Activated CD4-positive, alpha-beta T cell treated with anti-CD3 and anti-CD28 coated beads for 1 hour (primary cell): ENCODE measurements around the gene SOCS6.
"Not testable (repeated sequence)": the region's sequence is repeated elsewhere in the genome, so short reads cannot be mapped to it uniquely, and the experiment has no call there.

Experiments used
- DNase-seq: peaks from one replicate; pipeline ENCODE4 v3.0.0-alpha.2; 2020

SOCS6 gene

DNA sequence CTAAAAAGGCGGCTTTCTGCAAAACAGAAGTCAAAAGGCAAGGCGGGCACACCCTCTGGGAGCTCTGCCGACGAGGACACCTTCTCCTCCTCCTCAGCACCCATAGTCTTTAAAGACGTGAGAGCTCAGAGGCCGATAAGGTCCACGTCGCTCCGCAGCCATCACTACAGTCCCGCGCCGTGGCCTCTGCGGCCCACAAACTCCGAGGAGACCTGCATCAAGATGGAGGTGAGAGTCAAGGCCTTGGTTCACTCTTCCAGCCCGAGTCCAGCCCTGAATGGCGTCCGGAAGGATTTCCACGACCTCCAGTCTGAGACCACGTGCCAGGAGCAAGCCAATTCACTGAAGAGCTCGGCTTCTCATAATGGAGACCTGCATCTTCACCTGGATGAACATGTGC, 36.1 kb downstream of the SOCS6 start:
- DNase-seq, result no peak

DNA sequence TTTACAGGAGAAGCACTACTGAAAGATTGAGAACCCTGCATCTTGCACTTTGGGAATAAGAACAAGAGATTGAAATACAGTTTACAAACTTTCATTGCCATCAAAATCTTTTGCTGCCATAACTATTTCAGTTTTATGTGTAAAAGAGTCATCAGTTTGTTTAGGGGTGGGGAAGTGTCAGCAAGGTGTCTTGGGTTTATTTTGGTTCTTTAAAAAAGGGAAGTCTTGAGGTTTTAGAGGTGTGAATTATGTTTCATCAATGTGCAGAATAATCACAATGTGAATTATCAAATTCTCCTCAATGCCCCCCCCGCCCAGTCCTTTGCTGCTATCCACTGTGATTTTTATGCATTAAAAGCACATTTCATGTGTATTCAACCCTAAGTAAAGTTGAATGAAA, 37.4 kb downstream of the SOCS6 start:
- no peak for DNase-seq

DNA sequence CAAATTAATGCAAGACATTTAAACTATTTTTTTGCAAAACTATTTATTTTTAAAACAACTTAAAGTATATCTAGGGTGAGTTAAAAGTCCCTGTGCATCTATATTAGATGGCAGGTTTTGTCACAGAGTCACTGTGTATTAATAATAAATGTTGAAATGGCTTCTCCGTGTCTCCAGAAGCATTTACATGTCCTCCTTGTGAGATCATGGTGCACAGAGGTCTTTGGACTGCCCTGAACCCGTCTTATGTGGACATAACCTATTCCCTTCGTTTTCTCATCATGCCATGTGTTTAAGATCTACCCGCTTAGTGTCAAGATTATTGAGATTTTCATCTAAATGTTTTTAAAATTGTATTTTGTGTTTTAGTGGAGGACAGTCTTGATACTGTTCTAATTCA, 39.3 kb downstream of the SOCS6 start:
- DNase-seq, result no peak

DNA sequence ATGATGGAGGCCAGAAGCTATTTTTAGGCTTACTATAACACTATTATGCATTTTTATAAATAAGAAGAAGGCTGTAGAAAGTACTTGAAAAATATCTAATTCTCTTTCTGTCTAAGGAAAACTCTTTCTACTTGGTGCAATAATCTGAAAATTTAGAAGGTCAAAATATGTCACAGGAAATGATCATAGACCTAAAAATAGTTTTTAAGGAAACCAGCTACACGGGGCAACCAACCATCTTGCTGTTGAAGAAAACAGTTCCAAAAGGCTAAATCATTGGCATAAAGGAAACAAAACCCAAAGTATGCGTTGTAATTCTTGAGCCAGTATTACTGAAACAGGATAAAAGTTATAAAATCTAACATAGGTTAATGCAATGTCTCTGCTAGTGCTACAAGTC, 40.2 kb downstream of the SOCS6 start:
- no peak for DNase-seq

DNA sequence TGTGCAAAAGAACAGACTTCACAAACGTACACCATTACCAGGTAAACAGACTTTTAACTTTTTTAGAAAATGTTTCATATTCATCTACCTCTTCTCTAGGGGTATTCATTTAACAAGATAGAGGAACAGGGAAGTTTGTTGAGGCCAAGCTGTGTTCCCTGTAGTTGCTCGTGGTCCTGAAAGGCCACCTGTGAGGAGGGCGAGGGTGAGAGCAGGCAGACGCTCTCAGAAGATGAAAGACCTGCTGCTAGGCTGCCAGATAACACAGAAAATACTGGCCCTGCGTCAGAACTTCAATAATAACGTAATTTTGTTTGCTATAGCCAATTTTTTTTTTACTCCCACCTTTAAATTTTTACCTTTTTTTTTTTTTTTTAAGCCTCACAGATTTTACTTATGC, 42.0 kb downstream of the SOCS6 start:
- DNase-seq, result no peak

DNA sequence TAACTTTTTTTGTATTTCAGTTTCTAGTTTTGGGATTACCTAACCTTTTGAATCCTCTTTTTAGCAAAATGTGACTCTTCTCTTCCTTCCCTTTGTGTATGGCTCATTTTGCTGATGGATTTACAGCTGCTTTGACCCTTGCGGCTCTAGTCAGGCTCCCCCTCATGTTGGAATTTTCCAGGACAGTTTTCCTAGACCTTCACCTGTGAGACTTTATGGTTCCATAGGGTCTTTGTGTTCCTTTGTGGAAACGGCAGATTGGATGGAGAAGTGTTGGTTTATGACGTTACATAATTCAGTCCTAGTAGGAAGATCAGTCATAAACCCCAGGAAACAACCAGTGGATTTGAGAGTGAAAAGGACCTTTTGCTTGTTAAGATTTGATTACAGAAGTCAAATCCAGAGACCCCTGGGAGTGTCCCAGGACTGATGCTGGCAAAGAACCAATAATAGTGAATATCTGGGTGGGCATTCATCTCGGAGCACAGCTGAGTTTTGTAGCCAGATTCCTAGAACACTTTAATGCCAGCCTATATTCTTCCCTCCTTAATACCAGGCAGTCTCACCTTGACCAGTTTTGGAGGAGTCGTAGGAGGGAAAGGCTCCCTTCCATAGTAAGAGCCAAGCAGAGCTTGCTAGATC, 42.7 kb downstream of the SOCS6 start:
- DNase-seq, result no peak

DNA sequence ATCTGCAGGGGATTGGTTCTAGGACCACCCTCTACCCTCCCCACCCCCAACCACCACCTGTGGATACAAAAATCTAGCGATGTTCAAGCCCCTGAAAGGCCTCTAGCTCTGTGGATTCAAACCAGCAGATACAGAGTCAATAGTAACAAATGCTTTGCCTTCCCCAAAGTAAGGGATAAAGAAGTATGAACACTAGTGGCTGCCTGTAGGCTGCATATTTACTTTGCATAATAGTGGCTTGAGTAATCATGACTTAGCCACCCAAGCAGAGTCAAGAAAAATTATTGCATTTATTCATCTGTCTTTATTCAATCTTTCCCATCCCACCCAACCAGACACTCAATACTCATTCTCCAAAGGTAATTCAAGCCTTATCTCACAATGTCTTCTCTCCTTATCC, 43.8 kb downstream of the SOCS6 start:
- DNase-seq, result no peak

DNA sequence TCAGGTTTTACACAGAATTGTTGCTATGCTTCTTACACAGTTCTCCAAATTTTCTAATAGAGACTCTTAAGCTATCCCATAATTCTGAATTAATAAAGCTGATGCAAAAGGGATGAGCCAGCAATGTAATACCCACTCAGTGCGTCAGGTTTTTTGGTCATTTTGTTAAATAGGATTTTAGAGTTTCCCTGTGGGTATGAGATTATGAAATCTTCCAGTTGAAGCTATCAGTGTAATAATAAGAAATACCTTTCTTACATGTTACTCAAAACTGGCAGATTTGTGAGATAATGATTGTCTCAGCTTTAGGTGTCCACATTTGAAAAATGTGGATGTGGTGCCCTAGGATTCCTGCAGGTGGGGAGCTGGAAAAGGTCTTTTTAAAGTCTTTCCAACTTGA, 44.5 kb downstream of the SOCS6 start:
- DNase-seq, result no peak

DNA sequence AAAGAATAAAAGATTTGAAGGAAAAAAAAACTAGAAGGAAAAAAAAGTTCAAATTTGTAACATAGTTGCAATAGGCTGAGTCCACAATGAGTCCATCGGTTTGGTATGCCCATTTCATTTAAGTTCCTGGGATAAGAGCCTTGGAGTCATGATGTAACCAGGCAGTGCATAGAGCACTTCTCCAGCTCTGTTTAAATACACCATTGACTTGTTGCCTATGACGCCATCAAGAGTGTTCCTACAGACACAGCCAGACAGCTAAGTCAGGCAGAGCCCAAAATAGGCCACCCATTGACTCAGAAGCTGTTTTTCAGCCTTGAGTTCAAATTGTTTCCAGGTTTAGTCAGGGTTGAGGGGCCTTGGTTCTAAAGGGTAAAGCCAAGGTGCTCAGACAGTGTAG, 44.9 kb downstream of the SOCS6 start:
- DNase-seq, result no peak

DNA sequence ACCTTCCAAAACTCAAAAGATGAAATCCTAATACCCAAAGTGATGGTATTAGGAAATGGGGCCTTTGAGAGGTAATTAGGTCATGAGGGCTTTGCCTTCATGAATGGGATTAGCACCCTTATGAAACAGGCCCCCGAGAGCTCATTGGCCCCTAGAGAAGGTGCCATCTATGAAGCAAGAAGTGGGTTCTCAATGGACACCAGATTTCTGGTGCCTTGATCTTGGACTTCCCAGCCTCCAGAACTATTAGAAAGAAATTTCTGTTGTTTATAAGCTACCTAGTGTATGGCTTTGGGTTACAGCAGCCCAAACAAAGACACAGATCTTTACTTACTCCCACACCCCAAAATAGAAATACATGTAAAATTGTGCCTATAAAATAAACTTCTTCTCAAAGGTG, 45.4 kb downstream of the SOCS6 start:
- no peak for DNase-seq

DNA sequence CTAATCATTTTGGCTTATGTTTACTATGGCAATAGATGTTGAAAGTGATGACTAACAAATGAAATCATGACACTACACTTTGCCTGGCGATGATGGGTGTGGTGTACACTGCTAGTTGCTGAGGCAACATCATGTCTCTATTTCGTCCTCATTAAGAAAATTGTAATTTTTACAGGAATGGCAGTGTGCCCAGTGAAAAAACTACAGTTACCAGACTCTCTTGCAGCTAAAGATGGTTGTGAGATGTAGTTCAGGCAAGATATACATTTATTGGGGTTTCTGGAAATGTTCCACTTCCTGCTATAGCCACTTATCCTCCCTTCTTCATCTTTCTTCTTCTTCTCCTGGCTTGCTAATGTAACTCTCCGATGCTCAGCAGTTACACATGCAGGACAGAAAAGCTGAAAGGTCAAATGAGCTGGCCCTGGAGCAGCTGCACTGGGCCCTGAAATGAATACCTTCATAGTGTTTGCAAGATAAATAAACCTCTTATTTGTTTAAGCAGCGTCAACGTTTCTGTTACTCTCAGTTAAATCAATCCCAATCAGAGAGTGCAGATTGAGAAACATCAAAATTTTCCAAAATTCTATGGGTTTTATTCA, 46.0 kb downstream of the SOCS6 start:
- no peak for DNase-seq

DNA sequence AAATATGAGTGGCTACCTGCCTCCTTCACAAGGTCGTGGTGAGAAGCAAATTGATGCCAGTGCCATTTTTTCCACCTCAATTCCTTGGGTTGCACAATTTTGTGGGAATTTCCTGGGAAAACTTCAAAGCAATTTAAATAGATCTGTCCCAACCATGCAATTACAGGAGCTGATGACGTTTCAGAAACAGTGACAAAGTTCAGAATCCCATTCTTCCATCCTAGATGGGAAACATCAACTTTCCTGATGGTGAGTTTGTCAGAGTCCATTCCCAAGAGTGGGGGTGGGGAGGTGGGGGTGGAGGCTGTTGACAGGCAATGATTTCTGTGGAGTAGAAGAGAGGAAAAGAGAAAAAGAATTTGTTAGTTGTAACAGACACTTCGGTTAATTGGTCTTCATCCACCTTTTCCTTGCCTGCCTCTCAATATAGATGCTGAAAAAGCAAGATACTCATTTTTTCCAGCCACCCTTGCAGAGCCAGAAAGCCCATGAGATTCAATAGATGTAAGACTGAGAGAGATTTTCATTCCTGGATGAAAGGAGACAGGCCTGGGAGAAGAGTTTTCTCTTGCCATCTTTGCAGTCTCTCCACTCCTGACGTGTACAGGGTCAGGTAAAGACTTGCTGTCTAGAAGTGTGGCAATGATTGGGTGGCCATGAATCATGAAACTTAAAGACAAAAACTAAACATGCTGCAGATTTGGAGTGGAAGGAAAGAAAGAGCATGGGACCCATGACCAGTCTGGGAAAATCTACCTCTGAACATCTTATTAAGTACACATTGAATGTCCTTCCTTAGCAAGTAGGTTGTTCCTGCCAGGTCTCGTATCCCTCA, 47.3 kb downstream of the SOCS6 start:
- no peak for DNase-seq

DNA sequence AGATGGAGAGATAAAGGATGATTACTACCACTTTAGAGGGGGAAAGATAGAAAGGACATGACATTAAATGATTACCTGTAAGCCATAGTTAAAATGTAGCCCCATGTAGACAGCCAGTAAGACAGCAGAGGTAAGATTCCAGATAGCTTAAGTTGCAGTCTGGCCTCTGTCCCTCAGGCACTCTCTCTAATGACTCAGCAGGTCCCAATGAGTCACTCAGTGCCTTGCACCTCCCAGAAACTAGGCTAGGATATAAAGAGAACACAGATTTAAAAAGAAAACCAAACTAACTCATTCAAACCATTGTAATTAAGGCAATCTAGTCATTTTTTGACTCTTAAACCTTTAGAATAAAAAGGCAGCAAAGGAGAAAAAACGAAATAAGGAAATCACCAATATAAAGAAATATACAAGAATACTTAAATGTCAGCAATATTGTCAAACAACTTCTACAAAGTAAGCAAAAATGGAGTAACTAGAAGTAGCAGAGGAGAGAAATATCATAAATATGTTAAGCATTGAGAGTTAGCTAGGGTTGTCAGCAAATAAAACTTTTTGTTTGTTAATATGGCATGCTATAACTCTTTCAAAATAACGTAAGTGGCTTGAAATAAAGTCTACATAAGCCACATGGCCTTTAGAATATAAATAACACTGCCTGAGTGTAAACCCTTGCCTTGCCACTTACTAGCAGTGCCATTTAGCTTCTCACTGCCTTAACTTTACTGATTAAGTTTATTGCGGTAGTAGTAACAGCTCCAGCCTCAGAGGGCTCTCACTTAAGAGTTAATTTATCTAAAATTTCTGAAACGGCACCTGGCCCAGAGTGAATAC, 48.5 kb downstream of the SOCS6 start:
- DNase-seq, result no peak

DNA sequence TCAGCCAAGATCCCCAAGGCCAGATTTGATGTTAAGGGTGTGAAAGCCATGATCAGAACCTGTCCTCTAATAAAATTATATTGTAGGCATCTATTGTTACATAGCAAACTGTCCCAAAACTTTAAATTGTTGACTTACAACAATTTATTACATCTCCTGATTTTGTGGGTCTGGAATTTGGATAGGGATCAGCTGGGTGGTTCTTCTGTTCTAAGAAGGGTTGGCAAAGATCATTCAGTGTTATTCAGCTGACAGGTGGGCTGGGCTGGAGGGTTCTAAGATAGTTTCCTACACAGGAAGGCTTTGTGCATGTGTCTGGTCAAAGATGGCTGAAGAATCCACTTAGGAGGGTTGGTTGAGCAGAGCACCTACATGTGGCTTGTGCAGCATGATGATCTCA, 50.0 kb downstream of the SOCS6 start:
- DNase-seq, result no peak

DNA sequence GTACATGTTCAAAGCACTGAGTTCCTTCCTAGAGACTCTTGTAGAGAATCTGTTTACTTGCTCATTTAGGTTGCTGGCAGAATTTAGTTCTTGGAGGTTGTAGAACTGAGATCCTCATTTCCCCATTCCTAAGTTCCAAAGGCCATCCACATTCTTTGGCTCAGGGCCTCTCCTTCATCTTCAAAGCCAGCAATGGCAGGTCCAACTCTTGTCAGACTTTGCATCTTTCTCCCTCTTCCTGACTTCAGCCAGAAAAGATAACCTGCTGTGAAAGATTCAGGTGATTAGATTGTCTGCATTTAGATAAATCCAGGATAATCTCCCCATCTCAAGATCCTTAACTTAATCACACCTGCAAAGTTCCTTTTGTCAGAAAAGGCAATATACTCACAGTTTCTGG, 51.1 kb downstream of the SOCS6 start:
- DNase-seq, result no peak

DNA sequence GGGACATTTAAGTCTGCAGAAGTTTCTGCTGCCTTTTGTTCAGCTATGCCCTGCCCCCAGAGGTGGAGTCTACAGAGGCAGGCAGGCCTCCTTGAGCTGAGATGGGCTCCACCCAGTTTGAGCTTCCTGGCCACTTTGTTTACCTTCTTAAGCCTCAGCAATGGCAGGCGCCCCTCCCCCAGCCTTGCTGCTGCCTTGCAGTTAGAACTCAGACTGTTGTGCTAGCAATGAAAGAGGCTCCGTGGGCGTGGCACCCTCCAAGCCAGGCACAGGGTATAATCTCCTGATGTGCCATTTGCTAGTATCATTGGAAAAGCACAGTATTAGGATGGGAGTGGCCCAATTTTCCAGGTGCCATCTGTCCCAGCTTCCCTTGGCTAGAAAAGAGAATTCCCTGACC, 59.6 kb downstream of the SOCS6 start:
- DNase-seq, result not testable (repeated sequence)

DNA sequence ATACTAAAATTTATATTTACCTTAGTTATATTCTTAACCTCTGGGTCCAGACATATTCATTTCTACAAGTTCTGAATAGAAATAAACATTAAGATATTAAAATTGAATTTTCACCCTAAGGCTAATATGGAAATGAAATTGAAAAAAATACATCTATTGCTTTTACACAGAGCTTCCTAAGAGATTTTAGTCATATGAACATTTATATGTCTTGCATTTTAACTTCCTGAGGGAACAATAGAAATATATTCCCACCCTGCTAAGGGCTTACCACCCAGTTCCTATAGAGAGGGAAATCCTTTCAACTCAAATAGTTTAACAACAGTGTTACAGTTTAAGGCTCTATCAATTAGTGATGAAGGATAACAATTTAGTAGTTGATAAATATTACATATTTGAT, 60.5 kb downstream of the SOCS6 start:
- DNase-seq, result no peak

DNA sequence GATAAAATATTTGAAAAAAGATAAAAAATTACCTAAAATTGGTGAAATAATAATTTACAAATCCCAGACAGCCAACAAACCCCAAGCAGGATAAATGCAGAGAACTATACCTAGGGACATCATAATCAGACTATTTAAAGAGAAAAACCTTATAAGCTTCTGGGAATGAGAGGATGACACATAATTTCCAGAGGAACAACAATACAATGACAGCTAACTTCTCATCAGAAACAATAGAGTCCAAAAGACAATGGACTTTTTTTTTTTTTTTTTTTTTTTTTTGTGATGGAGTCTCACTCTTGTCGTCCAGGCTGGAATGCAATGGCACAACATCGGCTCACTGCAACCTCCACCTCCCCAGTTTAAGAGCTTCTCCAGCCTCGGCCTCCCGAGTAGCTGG, 65.2 kb downstream of the SOCS6 start:
- DNase-seq, result no peak

DNA sequence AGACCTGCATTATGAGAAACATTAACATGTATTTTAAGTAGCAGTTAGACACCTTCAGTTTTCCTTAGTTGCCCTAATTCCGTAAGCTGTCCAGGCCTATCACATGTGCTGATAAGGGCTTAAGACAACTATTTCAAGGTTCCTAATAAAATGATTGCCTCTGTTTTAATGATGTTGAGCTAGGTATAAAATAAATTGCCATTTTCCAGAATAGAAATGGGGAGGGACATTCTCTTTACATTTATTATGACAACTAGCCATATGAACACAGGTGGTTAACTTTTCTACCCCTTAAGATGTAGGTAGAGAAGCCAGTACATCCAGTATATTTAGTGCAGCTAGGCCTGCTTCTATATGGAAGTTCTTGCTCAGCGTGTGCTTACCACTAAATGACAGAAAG, 65.9 kb downstream of the SOCS6 start:
- no peak for DNase-seq

DNA sequence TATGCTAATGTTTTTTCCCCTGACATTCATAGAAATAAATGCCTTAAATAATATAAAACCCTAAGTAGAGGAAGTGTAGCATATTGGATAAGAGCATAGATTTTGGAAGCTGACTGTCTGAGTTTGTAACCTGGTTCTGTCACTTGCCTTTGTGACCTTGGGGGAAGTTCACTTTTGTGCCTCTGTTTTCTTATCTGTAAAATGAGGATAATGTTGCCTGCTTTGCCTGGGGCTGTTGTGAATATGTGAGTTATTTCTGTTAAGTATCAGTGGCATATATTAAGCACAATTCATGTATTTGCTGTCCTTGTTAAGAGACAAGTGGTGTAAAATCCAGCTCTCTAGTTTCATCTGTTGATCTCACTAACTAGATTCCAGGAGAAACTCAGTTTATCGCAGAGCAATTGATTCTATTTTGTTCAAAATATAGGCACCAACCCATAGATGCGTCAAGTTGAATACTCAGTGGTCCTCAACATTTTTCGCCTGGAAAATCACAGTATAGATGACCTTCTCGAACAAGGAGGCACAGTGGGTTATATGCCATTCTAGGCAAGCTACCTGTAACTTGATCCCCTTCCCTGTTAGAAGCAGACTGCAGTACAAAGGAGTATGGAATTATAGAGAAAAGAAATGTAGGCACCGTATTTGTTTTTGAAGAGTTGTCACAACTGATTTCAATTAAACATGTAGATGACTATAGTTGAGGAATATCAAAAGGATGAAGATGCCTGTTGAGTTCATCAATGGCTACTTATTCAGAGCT, 67.0 kb downstream of the SOCS6 start:
- no peak for DNase-seq

DNA sequence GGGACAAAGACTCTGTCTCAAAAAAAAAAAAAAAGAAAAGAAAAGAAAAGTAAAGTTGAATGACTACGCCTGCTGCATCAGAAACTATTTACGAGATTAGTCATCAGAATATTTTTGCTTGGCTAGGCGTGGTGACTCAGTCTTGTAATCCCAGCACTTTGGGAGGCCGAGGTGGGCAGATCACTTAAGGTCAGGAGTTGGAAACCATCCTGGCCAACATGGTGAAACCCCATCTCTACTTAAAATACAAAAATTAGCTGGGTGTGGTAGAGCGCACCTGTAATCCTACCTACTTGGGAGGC, 69.2 kb downstream of the SOCS6 start:
- DNase-seq, result not testable (repeated sequence)

DNA sequence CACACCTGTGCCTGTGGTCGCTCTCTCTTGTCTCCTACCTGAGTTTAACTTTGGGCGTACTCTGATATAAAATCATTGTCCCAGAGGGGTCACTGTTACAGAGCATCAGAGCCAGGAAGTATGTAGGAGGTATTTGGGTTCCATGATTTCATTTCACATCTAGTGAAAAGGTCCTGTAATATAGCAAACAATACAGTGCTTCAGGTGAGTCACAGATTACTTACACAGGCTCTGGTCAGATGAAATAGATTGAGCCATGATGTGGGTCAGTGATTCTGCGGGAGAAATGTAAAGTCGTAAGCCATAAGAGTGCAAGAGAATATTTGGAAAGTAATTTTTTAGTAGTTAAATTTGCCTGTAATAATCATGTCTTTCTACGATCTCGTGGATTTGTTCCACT, 70.2 kb downstream of the SOCS6 start:
- no peak for DNase-seq

DNA sequence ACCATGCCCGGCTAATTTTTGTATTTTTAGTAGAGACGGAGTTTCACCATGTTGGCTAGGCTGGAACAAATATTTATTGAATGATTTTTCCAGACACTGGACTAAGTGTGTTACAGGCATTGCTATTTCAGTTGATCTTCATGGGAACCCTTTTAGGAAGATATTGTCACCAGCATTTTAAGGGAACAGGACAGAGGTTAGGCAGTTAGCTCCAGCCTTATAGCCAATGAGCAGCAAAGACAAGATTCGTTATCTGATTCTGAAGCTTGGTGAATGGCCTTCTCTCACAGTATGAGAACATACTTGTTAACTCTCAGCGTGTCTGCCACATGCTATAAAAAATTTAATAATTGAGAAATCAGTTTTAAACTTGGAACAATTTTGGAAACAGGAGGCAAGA, 73.4 kb downstream of the SOCS6 start:
- no peak for DNase-seq
